ENCODE measurements around the gene DCAF11. TPM values are rescaled to one million over a fixed set of nuclear protein-coding genes. Genes with fewer than 3 reads are reported as not detected.

DCAF11 gene
- total RNA-seq, 1 donor from 2014 or later, result 112 TPM

DNA sequence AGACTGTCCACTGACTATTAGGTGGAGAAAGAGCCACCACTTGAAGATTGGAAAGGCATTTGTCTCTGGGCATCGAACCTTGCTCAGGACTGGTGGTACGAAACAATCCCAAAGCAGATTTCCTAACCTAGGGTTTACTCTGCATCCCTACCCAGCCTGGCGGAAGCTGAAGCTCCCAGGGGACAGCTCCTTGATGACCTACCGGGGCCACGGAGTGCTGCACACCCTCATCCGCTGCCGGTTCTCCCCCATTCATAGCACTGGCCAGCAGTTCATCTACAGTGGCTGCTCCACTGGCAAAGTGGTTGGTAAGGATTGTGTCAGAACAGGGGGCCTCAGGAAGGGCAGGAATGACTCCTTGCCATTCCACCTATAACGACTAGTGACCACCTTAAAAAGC, 6.6 kb downstream of the DCAF11 start:
- no peak for DNase-seq (ENCODE audit: low read depth)

DNA sequence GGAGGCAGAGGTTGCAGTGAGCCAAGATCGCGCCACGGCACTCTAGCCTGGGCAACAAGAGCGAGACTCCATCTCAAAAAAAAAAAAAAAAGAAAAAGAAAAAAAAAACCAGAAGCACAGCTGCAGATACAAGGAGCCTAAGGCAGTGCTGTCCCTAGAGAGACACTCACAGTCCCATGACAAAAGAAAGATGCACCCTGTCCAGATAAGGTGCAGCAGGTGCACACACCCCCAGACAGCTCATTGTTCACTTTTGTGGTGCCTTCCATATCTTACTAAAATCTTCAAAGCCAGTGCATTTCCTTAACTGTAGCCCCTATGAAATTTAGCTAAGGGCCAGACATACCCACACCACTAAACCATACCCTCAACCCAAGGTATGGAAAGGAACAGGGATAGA, 7.8 kb downstream of the DCAF11 start:
- no peak for DNase-seq (ENCODE audit: low read depth)

DNA sequence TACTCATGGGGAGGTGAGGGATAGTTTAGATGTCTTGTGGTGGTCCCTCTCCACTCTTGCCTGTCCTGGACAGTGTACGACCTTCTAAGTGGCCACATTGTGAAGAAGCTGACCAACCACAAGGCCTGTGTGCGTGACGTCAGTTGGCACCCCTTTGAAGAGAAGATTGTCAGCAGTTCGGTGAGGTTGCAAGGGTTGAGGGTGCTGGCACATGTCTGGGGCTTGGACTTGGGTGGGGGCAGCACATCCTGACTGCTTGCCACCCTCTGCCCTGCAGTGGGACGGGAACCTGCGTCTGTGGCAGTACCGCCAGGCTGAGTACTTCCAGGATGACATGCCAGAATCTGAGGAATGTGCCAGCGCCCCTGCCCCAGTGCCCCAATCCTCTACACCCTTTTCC, 8.3 kb downstream of the DCAF11 start:
- DNase-seq (ENCODE audit: low read depth), result no peak

DNA sequence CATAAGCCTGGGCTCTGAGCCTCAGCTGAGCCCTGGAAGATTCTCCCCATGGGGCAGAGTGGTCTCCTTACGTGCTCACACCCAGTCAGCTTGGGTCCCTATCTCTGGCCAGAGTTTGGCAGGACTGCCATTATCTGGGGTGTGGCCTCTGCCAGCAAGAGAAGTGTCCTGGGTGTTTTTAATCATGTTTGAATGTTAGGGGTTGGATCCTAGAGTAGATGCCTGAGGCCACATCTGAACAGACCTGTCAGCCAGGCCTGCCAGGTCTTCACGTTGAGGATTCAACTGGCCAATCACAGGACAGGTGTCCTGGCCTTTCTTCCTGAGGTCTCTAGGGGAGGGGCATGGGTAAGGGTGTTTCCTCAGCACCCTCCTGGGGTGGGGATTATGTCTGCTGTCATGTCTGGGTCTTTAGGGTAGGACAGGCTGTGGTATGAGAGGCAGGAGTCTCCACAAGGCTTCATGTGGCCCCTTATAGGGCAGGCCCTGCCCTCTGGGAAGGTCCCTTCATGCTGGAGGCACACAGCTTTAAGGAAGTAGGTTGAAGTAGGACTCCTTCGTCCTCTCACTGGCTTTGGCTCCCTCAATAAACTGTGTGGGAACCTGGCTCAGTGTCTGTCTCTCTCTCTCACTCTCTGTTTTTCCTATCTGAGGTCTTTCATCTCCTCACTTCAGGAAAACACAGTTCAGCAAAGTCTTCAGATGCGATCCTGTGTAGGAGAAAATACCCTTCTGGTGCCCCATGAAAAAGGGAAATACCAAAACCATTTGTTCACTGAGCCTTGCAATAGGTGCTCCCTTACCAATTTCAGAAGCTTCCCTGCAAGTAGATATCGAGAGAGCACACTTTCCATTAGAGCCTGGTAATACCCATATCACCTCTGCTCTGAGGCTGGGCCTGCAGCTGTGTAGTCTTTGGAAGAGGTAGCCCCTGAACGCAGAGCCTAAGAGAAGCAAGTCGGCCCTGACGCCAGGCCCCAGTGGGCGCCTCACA, 9.1 kb downstream of the DCAF11 start:
- DNase-seq (ENCODE audit: low read depth), result no peak

DNA sequence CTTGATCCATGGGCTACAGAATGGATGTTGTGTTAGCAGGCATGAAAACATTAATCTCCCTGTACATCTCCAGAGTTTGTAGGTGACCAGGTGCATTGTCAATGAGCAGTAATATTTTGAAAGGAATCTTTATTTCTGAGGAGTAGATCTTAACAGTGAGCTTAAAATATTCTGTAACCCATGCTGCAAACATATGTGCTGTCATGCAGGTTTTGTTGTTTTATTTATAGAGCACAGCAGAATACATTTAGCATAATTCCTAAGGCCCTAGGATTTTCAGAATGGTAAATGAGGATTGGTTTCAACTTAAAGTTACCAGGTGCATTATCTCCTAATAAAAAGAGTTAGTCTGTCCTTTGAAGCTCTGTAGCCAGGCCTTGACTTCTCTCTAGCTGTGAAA, 12.4 kb downstream of the DCAF11 start:
- no peak for DNase-seq (ENCODE audit: low read depth)

DNA sequence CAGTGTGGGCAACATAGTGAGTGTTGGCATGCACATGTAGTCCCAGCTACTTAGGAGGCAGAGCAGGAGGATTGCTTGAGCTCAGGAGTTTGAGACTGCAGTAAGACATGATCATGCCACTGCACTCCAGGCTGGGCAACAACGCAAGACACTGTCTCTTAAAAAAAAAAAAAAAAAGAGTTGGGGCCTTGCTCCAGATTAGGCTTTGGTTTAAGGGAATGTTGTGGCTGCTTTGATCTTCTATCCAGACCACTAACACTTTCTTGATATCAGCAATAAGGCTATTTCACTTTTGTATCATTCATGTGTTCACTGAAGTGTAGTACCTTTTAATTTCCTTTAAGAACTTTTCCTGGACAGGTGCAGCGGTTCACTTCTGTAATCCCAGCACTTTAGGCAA, 13.1 kb downstream of the DCAF11 start:
- no peak for DNase-seq (ENCODE audit: low read depth)

DNA sequence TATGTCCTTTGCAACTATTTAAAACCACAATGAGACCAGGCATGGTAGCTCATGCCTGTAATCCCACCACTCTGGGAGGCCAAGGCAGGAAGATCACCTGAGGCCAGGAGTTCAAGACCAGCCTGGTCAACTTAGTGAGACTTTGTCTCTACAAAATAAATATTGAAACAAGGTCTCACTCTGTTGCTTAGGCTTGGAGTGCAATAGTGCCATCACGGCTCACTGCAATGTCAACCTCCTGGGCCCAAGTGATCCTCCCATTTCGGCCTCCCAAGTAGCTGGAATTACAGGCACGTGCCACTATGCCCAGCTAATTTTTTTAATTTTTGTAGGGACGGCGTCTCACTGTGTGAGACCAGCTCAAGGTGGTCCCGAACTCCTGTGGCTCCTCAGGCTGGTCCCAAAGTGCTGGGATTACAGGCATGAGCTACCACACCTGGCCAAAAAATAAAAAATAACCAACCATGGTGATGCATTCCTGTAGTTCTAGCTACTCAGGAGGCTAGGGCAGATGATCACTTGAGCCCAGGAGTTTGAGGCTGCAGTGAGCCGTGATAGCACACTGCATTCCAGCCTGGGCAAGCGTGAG, 14.9 kb downstream of the DCAF11 start:
- DNase-seq (ENCODE audit: low read depth), result no peak

DNA sequence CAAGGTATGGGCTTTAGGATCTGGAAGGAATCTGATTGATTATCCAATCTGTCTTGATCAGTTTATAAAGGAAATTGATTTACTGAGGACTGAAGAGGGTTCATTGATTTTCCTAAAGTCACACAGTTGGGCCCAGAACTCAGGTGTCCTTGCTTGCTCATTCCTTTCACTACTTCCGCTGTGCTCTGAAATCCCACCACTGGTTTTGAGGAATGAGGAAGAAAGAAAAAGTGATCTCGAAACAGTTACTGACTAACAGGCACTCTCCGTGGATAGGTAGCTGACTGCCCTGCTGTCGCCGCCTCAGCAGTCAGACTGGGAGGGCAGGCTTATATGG, 15.8 kb downstream of the DCAF11 start, which contains the start of gene FITM1:
FITM1 (plus strand) TSS at position 280 of the 337 bp plus-strand sequence. CDS start 905 bp downstream, outside the sequence.
- peak; percentile 33 for DNase-seq (ENCODE audit: low read depth)

DNA sequence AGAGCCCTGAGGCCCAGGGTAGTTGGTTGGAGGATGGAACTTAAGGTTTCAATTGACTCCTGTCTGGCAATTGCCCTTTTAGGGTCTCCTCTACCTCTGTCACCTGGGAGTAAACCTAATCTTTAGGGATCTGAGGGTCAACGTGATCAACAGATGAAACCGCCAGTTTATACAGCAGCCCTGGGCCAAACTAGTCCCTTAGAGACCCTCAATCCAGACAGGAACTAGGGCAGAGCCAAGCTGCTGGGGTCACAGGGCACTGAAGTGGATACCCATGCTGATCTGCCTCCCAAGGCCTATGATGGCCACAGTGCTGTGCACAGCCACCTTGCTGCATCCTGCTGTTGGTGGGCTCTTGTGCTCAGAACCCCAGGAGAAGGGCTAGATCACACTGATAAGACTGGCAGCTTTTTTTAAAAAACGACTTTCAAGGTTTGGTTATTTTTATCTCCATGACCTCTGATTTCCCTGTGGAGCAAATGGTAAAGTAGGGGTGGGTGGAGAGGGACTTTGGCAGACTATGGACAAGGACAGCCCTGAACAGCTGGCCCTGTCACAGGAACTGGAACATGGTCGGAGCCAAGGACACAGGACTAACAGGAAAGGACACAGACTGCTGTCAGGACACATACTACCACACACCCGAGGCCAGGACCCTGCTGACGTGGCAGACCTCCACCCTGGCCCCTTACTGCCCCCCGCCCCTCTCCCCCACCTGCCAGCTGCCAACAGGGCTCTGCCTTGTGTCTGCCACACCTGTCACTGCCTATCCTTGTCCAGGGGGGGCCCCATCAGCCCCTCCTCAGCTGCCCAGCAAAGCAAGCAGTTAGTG, 16.4 kb downstream of the DCAF11 start:
- DNase-seq (ENCODE audit: low read depth), result no peak

DNA sequence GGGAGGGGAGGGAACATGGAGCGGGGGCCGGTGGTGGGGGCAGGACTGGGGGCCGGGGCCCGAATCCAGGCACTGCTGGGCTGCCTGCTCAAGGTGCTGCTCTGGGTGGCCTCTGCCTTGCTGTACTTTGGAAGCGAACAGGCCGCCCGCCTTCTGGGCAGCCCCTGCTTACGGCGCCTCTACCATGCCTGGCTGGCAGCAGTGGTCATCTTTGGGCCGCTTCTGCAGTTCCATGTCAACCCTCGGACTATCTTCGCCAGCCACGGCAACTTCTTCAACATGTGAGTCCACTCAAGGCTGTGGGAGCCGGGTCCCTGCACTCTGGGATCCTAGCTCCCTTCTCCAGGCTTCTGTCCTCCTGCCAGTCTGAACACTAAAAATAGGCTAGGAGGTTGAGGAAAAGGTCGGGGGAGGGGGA, 17.0 kb downstream of the DCAF11 start:
- DNase-seq (ENCODE audit: low read depth), result no peak

DNA sequence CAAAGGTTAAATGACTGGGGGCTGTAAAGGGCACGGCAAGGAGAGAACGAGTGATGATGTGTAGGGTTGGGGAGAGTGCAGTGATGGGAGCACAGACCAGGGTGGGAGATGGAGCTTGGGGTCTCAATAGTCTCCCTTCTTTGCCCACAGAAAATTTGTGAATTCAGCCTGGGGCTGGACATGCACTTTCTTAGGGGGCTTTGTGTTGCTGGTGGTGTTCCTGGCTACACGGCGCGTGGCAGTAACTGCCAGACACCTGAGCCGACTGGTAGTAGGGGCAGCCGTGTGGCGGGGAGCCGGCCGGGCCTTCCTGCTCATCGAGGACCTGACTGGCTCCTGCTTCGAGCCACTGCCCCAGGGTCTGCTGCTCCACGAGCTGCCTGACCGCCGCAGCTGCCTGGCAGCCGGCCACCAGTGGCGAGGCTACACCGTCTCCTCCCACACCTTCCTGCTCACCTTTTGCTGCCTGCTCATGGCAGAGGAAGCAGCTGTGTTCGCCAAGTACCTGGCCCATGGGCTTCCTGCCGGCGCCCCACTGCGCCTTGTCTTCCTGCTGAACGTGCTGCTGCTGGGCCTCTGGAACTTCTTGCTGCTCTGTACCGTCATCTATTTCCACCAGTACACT, 17.6 kb downstream of the DCAF11 start:
- DNase-seq (ENCODE audit: low read depth), result no peak

DNA sequence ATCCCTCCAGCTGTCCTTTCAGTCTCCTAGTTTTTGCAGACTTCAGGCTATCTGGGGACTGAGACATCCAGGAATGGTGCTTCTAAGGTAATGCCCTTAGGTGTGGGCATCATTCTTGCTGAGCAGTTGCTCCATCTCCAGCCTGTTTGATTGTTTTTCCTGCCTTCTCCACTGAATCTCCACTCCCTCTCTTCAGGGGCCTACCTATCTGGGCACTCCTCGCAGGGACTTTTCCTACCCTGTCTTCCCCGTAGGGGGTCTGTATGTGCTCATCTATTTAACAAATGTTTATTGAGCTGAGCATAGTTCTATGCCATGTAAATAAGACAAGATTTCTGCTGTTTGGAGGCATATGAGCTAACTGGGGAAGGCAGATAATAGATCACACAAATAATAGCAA, 18.4 kb downstream of the DCAF11 start:
- DNase-seq (ENCODE audit: low read depth), result no peak

DNA sequence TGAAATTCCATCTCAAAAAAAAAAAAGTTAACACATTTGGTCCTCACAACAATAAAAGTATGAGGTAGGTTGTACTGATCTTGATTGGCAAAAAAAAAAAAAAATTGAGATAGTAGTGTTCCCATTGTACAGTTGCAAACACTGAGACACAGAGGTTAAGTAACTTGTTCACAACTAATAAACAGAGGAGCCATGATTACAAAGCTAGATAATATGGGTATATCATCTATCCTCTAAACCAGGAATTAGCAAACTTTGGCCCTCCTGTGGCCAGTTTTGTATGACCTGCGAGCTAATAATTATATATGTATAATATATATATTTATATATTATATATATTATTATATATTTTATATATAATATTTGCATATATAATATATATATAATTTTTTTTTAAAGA, 19.2 kb downstream of the DCAF11 start:
- no peak for DNase-seq (ENCODE audit: low read depth)

DNA sequence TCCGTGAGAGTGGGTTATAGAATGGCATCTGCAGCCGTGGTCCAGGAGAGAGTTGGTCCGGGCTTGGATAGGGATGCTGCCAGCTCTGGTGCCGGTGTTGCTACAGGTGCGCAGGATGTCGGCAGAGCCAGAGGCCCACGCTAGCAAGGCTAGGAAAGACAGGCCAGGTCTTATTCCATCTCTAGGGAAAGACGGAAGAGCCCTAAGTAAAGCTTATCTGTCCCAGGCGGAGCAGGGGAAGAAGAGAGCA, 20.9 kb downstream of the DCAF11 start:
- DNase-seq (ENCODE audit: low read depth), result no peak

DNA sequence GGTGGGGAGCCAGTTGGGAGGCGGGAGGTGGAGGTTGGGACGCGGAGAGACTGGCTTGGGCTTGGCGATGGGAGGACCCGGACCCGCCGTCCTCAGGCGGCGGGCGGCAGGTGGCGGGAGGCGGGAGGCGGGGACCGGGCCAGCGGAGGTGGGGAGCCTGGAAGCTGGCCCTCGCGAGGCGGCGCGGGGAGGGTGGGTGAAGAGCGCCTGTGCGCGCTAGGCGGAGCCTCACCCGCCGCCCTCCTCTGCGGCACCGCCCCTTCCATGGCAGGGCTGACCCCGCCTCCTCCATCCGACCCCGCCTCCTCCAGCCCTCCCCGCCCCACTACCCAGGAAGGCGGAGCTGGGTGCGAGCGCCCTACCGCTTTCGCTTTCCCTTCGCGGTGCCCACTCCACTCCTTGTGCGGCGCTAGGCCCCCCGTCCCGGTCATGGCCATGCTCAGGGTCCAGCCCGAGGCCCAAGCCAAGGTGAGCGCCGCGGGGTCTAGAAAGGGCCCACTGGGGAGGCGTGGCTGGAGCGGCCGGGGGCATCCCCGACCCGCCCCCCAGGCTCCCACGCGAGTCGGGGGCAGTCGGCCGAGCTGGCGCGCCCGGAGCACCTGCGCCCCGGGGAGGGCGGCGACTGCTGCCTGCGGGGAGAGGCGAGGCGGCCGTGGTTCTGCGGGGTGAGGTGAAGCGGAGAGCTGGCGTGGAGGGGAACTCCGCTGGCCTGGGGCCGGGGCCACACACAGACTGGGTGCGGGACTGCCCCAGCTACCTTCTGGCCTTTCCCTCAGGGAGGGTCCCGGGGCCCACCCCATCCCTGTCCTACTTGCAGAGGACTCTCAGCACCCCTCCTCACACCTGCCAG, 21.5 kb downstream of the DCAF11 start, which contains the start of gene PSME1:
PSME1 (plus strand) TSS at position 361 of the 850 bp plus-strand sequence; CDS start at position 430, 69 bp downstream.
- peak; percentile 58 for DNase-seq (ENCODE audit: low read depth)

DNA sequence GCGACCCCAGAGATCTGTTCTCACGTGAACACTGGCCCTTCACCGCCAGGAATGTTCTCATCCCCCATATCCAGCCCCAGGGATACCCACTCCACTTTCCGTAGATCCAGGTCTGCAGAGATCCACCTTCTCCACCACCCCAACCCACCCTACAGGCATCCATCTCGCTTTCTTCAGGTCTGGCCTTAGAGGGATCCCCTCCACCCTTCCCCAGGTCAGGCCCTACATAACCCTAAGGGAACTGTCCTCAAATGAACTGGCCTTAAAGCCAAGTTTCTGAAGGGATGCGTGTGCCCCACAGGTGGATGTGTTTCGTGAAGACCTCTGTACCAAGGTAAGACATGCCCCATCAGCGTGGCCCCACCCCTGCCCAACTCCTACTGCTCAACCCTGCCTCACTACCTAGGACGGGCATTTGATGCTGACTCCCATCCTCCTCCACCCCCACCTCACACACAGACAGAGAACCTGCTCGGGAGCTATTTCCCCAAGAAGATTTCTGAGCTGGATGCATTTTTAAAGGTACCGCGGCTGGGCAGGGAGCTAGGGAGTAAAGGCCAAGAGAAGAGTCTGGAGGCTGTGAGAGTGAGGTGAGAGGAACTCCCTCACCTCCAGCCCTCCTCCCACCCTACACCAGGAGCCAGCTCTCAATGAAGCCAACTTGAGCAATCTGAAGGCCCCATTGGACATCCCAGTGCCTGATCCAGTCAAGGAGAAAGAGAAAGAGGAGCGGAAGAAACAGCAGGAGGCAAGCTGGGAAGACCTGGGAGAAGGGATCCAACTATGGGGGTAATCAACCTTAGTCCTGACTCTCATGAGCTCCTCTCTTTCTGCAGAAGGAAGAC, 22.3 kb downstream of the DCAF11 start:
- DNase-seq (ENCODE audit: low read depth), result no peak

DNA sequence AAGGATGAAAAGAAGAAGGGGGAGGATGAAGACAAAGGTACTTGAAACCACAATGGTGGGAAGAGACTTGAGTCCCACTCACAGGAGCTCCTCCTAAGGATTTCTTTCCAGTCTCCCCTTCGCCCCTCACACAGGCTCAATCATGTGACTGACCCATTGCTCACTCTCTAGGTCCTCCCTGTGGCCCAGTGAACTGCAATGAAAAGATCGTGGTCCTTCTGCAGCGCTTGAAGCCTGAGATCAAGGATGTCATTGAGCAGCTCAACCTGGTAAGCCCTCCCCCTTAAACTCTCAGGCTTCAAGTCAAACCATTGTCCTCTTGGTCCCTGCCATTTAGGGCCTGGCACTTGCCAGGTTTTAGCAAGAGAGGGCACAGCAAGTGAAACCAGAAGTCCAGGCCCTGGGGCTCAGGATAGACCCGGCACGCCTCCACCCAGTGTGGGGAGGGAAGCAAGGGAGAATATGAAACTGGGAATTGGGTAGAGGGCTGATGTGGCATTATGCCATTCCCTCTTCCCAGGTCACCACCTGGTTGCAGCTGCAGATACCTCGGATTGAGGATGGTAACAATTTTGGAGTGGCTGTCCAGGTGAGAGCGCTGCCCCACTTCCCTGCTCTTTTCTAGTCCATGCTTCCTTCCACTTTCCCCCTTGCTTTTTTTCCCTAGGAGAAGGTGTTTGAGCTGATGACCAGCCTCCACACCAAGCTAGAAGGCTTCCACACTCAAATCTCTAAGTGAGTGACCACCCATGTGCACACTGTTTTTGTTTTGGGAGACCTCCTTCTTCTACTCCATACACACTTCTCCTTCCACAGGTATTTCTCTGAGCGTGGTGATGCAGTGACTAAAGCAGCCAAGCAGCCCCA, 23.2 kb downstream of the DCAF11 start:
- DNase-seq (ENCODE audit: low read depth), result no peak

DNA sequence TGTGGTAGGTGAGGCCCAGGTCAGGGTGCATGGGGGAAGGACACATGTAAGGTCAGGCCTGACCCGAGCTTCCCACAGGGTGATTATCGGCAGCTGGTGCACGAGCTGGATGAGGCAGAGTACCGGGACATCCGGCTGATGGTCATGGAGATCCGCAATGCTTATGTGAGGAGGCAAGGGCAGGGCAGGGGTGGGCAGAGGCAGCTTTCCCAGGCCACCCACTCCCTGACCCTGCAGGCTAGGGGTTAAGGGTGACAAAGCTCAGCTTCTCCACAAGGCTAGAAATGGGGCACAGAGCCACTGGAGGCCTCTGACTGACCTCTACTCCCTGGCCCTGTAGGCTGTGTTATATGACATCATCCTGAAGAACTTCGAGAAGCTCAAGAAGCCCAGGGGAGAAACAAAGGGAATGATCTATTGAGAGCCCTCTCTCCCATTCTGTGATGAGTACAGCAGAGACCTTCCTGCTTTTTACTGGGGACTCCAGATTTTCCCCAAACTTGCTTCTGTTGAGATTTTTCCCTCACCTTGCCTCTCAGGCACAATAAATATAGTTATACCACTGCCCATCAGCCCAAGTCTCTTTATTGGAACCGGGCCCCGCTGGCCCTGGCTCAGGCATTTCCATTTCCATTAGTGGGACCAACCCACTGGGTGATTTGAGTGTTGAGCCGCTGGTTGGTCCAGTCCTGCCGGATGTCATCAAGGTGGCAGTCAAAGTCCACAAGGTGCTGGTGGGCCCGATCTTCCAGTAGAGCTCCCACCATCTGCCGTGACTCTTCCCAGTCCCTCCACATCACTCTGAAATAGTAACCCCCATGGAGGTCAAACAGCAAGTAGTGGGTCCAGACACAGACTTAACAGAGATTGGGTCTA, 24.1 kb downstream of the DCAF11 start:
- DNase-seq (ENCODE audit: low read depth), result no peak

Data from renal cortical epithelial cell (primary cell).